Ecto neural progenitor cell (in vitro differentiated cells): ENCODE results near the gene MAPK9.
"Not testable (repeated sequence)": the region's sequence is repeated elsewhere in the genome, so short reads cannot be mapped to it uniquely, and the experiment has no call there.

Source experiments
- DNase-seq: peaks from one replicate; pipeline ENCODE4 v3.0.0-alpha.2; 2018; ENCODE audit warnings: low spot score

MAPK9 gene

DNA sequence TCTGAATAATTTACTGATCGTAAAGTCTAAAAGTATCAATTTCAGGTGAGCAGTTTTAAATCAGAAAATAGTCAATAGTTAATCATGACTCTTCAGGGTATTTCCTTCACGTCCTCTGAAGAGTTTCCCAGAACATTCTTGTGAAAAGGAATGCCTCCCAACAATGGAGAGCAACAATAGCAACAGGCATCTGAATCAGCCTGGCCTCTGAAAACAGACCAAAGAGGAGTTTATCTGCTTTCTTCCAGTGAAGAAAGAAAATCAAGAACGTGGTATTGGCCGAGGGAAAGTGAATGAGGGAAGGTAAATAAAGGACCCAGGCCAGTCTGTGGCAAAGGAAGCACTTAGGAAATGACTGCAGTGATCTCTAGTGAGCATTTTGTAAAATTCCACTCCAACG, 56.8 kb downstream of the MAPK9 start:
- no peak for DNase-seq

DNA sequence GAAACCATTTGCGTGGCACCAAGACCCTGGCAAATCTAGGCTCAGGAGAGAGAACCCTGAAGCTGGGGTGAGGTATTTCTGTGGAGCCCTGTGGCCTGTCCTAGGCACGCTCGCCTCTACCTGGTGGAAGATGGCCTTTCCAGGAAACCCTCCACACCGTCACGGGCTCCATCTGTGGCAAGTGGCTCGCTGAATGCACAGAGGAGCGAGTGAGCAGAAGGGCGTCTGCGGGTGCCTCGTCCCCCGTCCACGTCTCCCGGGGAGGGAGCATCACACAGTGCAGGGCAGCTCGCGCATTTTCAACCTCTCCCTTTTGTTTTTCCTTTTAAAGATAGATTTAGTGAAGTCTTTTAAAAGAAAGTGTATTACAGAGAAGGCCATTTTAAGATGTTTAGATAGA, 57.6 kb downstream of the MAPK9 start:
- DNase-seq: no peak

DNA sequence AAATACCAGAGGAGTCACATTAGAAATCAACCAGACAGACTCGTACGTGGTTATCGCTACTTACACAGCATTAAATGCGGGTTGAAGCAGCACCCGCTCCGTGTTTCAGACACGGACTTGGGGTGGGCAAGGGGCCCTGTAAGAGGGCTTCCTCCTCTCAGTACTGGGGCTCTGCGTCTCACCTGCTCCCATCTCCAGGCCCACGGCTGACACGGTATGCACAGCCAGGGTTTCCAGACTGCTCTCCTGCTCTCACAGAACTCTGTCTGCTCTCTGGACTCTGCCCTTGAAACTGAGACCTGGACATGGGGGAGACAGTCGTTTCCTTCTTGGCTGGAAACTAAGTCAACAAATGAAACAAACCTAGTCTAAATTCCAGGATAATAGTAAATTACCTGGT, 58.2 kb downstream of the MAPK9 start:
- DNase-seq: no peak

DNA sequence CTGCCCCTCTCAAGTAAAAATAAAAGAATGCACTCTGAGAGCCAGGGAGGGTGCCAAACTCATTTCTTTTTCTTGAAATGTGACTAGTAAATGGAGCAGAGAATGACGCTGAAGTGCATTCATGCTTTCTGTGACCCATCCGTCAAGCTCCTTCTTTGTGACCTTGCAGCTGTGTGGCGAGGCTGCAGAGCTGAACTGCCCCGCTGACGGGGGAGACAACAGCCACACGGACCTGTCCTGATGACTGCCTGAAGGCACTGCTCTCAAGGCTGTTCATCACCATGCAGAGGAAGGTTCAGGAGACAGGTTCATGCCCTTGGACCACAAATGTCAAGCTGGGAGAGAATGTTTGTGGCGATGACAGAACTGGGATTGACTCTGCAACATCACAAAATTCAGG, 61.9 kb downstream of the MAPK9 start:
- no peak for DNase-seq

DNA sequence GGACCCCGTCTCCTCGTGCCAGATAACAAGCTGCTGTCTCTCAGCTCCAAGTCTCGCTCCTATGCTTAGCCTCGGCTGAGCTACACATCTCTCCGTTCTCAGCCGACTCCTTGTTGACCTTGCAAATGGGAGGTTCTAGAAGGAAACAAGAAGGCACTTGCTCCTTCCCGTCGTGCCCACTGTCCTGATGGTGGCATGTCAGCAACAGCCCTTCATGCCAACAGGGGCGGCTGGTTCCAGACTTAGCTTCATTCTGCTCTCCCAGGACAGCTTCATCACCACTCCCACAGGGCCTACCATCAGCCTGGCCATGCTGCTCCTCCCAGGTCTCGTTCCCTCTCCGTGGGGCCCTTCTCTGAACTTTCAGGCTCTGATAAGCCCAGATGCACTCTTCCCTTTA, 69.8 kb downstream of the MAPK9 start:
- DNase-seq: no peak

DNA sequence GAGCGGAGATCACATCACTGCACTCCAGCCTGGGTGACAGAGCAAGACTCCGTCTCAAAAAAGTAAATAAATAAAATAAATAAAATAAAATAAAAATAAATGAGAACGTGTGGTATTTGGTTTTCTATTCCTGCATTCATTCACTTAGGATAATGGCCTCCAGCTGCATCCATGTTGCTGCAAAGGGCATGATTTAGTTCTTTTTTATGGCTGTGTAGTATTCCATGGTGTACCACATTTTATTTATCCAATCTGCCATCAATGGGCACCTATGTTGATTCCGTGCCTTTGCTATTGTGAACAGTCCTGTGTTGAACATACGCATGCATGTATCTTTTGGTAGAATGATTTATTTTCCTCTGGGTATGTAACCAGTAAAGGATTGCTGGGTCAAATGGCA, 74.1 kb downstream of the MAPK9 start:
- no peak for DNase-seq

DNA sequence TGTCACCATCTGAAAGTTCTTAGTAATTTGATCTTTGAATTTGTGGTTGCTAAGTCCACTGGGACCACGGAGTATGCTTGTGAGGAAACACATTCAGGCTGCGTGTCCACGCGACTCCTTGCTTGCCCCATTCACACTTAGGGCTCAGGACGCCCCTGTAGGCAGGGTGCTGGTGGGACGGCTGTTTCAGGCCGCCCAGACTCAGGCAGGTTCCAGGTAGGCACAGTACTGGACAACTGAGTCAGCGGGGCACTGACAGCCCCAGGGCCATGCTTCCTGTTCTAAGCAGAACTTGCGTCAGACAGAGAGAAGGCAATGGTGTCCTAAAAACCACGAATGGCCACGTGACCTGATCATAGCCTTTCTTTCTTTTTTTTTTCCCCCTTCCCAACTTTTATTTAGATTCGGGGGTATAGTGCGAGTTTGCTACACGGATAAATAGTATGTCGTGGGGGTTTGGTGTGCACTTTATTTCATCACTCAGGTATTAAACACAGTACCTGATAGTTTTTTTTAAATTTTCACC, 75.2 kb downstream of the MAPK9 start:
- DNase-seq: no peak

DNA sequence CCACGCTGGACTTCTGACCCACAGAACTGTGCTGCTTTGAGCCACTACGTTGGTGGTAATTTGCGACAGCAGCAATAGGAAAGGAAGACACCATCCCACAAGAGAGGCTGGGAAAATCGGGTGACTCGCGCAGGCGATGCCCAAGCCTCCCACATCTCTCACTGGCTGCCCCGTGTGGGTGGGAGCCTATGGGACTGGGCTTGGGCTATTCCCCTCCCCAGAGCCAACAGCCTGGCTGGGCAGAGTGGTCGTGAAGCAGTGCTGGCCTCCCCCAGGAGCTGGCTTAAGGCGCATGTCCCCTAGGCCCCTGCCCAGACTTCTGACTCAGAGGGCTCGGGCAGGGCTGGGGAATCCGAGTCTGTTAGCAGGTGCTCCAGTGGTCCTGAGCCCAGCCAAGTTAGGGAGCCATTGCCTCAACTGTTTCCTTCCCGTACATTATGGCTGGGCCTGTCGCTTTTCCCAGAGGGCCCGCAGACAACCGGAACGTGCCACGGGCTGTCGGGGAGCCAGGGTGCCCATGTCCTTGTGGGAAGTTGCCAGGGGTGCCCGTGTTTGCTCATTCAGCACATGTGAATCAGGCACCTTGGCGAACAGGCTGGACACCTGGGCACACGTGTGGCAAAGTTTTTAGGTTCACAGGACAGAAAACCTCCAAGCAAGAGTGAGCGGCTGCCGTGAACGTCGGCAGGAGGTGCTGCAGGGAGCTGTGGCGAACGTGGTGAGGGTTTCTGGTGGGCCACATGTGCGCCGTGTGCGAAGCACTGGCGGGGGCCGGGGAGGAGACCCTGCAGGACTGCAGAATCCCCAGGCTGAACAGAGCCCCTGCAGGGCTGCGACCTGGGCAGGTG, 75.9 kb downstream of the MAPK9 start:
- no peak for DNase-seq

DNA sequence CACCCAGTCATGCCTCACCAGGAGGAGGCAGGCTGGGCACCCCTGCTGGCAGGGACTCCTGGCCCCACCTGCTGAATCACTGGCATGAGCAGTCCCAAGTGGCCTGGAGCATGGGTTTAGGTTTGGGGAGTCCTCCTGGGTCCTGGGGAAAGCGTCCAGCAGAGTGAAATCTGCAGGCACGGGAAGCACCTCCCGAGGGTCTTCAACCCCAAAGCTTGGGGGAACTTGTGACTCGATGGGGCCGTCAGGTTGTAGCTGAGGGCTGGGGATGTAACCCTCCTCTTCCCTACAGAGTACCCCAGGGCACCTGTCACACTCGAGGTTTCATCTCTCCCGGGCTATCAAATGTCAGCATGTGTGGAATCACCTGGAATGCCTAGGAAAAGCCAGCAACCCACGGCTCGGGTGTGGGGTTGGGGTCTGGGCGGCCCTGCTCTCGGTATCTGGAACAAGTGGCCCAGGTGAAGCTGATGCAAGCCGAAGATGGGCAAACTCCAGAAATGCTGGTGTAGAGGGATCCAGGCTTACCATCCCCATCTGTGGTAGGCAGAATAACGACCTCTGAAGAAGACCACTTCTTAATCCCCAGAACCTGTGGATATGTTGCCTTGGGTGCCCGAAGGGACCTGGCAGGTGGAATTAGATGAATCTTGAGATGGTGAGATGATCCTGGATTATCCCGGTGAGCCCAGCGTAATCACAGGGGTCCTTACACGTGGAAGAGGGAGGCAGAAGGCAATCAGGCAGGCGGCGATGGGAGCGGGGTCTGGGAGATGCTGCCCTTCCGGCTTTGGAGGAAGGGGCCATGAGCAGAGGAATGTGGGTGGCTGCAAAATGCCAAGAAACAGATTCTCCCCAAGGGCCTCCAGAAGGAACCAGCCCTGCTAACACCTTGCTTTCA, 76.8 kb downstream of the MAPK9 start:
- no peak for DNase-seq

DNA sequence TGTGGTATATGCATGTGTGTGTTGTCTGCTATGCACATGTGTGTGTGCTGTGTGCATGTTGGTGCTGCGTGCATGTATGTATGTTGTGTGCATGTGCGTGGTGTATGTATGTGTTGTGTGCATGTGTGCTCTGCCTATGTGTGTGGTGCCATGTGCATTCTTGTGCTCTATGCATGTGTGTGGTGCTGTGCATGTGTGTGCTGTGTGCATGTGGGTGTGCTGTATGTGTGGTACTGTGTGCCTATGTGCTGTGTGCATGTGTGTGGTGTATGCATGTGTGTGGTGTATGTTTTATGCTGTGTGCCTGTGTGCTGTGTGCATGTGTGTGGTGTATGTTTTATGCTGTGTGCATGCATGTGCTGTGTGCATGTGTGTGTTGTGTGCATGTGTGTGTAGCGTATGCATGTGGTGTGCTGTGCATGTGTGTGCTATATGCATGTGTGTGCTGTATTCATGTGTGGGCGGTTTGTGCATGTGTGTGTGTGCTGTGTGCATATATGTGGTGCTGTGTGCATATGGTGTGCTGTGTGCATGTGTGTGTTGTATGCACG, 78.2 kb downstream of the MAPK9 start:
- no peak for DNase-seq

DNA sequence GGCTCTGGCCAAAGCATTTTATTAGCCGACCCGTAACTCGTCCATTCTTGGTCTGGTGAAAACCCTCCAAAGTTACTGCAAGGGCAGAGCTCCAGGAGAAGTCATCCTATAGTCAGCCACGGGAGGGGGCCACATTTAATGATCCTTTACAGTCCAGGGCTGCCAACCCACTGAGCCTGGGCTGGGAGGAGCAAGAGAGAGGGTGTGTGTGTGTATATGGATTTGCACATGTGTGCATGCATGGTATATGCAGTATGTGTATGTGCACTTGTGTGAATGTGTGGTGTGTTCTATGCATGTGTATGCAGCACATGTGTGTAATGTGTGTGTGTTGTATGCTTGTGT, 78.7 kb downstream of the MAPK9 start:
- DNase-seq: no peak

DNA sequence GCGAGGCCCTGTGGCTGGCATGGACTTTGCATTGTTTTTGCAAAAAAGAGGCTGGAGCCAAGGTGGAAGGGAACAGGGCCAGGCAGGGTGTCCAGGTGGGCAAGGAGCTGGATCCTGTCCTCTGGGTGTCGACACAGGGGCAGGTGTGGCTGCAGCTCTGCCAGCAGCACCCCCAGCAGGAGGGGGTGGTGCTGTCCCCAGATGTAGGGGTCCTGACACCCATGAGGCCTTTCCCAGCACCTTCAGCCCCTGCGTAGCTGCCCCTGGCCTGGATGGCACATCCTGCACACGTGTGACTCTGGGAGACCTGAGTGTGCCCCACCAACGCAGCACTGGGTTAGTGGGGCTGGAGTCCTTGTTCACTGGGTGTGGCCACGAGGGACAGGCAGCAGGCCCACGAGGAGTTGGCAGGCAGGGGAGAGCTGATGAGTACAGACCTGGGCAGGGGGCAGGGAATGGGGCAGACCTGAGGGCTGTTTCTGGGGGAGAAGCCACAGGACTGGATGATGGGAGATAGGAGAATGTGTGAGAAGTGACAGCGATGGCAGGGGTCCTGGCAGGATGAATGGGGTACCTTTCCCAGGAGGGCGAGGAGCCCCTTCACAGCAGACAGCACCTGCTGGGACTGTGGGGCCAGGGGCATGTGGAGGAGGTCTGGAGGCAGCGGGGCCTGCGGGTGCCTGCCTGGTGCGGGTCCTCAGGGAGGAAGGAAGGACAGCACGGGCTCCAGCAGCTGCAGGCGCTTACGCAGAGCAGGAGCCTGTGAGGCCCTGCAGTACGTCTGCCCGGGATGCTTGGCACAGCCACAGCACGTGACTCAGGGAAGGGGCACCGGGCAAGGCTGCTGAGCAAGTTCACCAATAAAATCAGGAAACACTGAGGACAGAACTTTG, 79.3 kb downstream of the MAPK9 start:
- DNase-seq: no peak

DNA sequence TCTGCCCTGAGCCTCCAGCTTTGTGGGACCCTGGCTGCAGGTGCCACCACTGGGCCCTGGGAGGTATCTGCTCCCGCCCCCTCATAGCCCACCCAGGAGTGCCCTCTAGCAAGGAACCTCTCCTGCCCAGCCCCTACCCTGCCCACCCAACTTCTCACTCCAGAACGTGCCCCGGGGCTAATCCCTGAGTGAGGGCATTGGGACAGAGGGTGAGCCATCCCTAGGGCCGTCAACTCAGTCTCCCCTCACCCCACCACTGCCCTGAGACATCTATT, 80.2 kb downstream of the MAPK9 start:
- no peak for DNase-seq

DNA sequence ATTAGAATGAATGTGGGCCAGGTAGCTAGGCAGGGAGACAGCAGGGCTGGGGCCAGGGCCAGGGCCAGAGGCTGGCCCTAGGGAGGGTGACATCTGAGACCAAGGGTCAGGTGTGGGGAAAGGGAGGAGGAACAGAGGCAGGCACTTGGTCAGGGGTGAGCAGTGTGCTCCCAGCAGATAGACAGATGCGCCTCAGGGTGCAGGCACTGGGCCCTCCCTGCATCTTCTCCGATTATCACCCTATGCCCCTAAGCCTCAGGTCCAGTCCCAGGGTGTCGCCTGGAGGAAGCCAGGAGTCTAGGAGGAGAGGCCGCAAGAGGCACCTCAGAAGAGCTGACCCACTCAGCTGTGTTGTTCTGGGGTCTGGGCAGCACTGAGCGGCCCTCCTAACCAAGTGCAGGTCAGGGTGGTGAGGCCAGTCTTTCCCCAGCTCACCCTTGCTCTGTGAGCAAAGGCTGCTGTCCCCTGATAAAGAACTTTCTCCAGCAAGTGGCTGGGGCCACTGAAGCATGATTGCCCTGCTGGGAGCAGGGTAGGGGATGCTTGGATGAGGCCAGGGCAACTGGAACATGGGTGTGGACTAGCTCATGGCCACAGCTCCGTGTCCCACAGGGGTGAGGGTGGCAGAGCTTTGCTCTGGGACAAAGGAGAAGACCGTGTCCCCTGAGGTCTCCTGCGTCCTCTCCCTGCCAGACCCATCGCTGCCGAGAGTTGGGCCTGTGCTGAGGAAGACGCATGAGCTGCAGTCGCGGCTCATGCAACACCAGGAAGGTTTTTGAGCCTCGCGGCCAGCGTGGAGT, 80.7 kb downstream of the MAPK9 start:
- no peak for DNase-seq

DNA sequence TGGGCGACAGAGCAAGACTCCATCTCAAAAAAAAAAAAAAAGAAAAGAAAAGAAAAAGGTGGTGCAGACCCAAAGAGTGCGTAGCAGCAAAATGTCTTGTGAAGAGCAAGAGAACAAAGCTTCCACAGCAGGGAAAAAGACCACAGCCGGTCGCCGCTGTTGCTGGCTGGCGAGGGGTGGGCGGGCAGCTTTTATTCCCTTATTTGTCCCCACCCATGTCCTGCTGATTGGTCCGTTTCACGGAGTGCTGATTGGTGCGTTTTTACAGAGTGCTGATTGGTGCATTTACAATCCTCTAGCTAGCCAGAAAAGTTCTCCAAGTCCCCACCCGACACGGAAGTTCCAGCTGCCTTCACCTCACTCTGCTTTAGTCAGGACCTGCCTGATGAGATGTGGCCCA, 81.8 kb downstream of the MAPK9 start:
- DNase-seq: not testable (repeated sequence)

DNA sequence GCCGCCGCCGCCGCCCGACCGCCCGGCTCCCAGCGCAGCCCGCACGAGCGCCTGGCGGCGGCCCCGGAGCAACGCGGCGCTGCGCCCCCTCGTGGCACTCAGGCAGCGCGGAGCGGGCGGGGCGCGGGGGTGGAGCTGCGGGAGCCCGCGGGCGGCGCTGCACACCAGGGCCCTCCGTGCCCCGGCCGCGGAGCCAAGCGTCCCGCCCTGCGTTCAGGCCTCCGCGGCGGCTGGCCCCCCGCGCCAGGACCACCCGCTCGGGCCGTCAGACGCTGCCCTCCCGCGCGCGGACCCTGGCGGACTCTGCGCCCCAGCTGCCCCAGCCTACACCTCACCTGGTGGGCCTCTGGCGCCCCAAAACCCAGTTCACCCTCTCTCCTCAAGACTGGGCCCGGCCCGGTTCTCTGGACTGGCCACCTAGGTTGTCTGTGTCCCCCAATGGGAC, 82.7 kb downstream of the MAPK9 start, which contains the start of gene RASGEF1C:
RASGEF1C (minus strand) TSS at position 75 of the 445 bp plus-strand sequence. CDS start 71,159 bp downstream, outside the sequence.
- DNase-seq: peak; percentile 85

DNA sequence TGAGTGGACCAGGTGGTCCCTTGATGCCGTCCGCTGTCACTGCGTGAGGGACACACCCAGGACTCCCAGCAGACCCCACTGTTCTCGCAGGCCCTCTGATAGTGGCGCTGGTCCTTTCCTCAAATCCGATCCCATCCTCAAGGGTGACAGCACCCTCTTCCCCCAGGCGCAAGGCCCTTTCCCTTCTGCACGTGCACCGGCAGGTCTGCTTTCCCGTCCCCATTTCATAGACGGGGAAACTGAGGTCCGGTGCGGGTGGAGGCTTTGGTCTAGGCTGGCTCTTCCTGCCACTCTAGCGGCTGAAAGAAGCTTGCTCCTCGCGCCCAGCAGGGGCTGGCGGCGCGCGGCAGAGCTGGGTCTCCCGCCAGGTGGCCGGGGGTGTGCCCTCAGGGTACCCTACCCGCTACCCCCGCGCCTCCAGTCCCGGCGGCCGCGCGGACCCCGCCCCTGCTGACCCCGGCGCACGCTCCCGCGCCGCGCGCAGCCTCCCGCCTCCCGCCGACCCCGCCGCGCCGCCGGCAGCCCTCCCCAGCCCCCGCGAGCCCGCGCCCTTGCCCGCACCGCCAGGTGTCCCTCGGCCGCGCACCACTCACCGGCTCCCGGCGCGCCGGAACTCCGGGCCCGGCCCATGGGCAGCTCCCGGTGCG, 83.3 kb downstream of the MAPK9 start:
- peak; percentile 77 for DNase-seq

DNA sequence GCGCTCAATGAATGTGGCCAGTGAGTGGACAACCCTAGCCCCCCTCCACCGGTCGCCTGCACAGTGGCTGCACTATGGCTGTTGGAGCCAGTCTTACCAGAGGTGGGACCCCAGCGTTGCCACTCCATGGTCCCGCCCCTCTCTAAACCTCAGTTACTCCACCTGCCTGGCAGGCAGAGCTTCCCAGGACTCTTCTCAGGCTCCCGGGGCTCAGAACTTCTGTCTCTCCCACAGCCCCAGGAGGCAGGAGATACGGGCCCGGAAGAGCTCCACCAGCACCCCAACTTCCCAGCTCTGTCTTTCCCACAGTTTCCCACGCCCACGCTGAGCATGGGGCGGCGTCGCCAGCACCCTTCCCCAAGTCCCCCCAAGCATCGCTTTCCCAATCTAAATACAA, 83.8 kb downstream of the MAPK9 start:
- no peak for DNase-seq

DNA sequence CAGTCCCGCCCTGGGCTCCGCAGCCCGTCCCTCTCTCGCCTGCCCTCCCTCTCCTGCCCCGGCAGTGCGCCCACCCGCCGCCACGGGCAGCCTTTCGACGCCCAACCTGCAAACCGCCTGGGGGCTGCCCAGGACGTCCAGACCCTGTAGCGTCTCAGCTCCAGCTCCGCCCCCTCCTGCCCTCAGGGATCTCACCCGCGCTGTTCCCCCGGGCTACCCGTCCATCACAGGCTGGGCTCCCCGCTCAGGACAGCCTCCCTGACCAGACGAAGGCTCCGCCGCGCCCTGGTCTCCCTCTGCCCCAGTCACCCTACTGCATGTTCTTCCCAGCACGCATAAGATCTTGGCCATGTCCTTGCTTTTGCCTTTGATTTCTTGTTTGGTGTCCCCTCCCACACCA, 84.3 kb downstream of the MAPK9 start:
- DNase-seq: no peak

DNA sequence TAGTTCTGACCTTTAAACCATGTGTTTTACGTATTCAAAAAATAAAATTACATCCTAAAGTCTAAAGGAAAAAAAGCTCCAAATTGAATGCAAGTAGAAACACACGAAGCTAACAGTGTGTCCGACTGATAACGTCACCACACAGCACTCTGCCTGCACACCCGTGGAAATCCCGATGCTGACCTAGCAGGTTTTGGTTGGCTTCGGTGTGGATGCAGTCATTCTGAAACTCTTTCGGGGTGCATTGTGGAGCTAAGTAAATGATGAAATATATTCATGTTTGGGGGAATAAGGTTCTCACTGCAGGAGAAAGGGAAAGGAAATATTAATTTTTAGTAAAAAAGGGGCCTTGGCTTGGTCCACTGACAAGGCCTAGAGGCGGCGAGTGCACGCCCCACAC, 84.9 kb downstream of the MAPK9 start:
- DNase-seq: no peak
